Endothelial cell of umbilical vein (primary cell): ENCODE data around the gene USP8. TPM values are rescaled to one million over a fixed set of nuclear protein-coding genes. Genes with fewer than 3 reads are reported as not detected.
"Not testable (repeated sequence)": the region's sequence is repeated elsewhere in the genome, so short reads cannot be mapped to it uniquely, and the experiment has no call there.

Experiments used
- BruUV-seq: library from RNA; stranded (reverse); fragments of 400-500 nt; replicated peaks from 2 replicates; lab custom pipeline; 2021; lab: Mats Ljungman, UMichigan
- CTCF ChIA-PET: fragments of 300-600, 350-600 bp; sonication (Branson Sonifier 250); formaldehyde crosslinking; loops from one replicate; lab custom pipeline; 2021; ENCODE audit warnings: antibody characterized with exemption, inconsistent platforms; lab: Charles Lee
- POLR2A ChIA-PET: fragments of 300-600, 350-600 bp; sonication (Branson Sonifier 250); formaldehyde crosslinking; loops from one replicate; lab custom pipeline; 2021; ENCODE audit warnings: antibody characterized with exemption, inconsistent platforms; lab: Charles Lee
- DNase-seq: peaks from one replicate; pipeline ENCODE4 v3.0.0-alpha.2; 2011; ENCODE audit warnings: low read depth, low spot score
- FAIRE-seq: peaks from 2 replicates; lab custom pipeline; 2011; peaks lifted over from hg19 to GRCh38; lab: Jason Lieb, UNC
- H2AFZ ChIP-seq: 2 replicates; pipeline ENCODE4 v1.6.0; 2012; ENCODE audit warnings: low read depth, low read length, control low read depth, inconsistent platforms
- H3K27ac ChIP-seq: 2 replicates; pipeline ENCODE4 v1.5.1; 2011; ENCODE audit warnings: low read depth, mild to moderate bottlenecking, control low read depth, low read length, moderate library complexity; ENCODE audit not compliant: insufficient read depth
- H3K27me3 ChIP-seq, 2 experiments: 2 replicates each; pipeline versions ENCODE4 v1.6.0 to v1.6.1; 2011; ENCODE audit warnings: low read length in 2 of 2, mixed read lengths in 1 of 2; ENCODE audit not compliant: control insufficient read depth in 2 of 2, insufficient read depth in 2 of 2
- H3K36me3 ChIP-seq, 2 experiments: 2 replicates in 1 of 2; 3 replicates in 1 of 2; pipeline ENCODE4 v1.5.1; 2011; ENCODE audit warnings: low read length in 2 of 2, mild to moderate bottlenecking in 1 of 2, moderate library complexity in 1 of 2; ENCODE audit not compliant: control insufficient read depth in 2 of 2, insufficient read depth in 2 of 2; ENCODE audit errors: extremely low read depth in 1 of 2
- H3K4me1 ChIP-seq: 3 replicates; pipeline ENCODE4 v1.5.1; 2011; ENCODE audit warnings: mild to moderate bottlenecking, low read length; ENCODE audit not compliant: control insufficient read depth, insufficient read depth; ENCODE audit errors: extremely low read depth
- H3K4me2 ChIP-seq: 2 replicates; pipeline ENCODE4 v1.6.1; 2011; ENCODE audit warnings: low read length, control low read depth, mixed read lengths; ENCODE audit not compliant: insufficient read depth
- H3K4me3 ChIP-seq, 3 experiments: fragments of 200-600 bp in 1 of 3; sonication (generic), shearing (Covaris generic) in 1 of 3; replicated peaks in 1 of 3; 2 replicates each; pipeline ENCODE4 v1.5.1; 2011 to 2016; ENCODE audit warnings: control low read depth in 3 of 3, low read length in 3 of 3, mild to moderate bottlenecking in 2 of 3, inconsistent platforms in 1 of 3, low read depth in 1 of 3, moderate library complexity in 1 of 3; ENCODE audit not compliant: insufficient read depth in 1 of 3
- H3K79me2 ChIP-seq: 2 replicates; pipeline ENCODE4 v1.6.0; 2012; ENCODE audit warnings: low read length, inconsistent platforms; ENCODE audit not compliant: control insufficient read depth, insufficient read depth
- H3K9ac ChIP-seq: replicated peaks from 2 replicates; pipeline ENCODE3; 2011; ENCODE audit warnings: low read length, control low read depth; ENCODE audit not compliant: insufficient read depth; ENCODE audit errors: extremely low read depth
- H3K9me1 ChIP-seq: replicated peaks from 3 replicates; pipeline ENCODE4 v1.6.0; 2011; ENCODE audit warnings: mild to moderate bottlenecking, low read length; ENCODE audit not compliant: control insufficient read depth, insufficient read depth; ENCODE audit errors: extremely low read depth
- H3K9me3 ChIP-seq: replicated peaks from 2 replicates; pipeline ENCODE4 v1.5.1; 2012; ENCODE audit warnings: low read length, inconsistent platforms; ENCODE audit not compliant: control insufficient read depth, insufficient read depth
- H4K20me1 ChIP-seq: replicated peaks from 2 replicates; pipeline ENCODE3; 2011; ENCODE audit warnings: mild to moderate bottlenecking, low read length; ENCODE audit not compliant: control insufficient read depth, insufficient read depth; ENCODE audit errors: extremely low read depth
- GATA2 ChIP-seq: IDR thresholded peaks from 2 replicates; pipeline ENCODE4 v1.7.0; 2011; ENCODE audit warnings: low read depth, mild to moderate bottlenecking, moderate library complexity, mixed read lengths, low read length; ENCODE audit not compliant: insufficient read length, insufficient read depth
- dilution Hi-C: fragments of 300-500 bp; cut with MboI; formaldehyde crosslinking; loops from one replicate; pipeline ENCODE4 v1.15.0; 2019; ENCODE audit warnings: low sequenced_read_pairs; ENCODE audit not compliant: extremely low pct_ligation_motif_present
- intact Hi-C: fragments of 100-400 bp; cut with micrococcal nuclease; formaldehyde crosslinking; loops from one replicate; pipeline ENCODE4 v1.10.0; 2022
- polyA plus RNA-seq, 4 experiments: library from polyadenylated mRNA; depleted of rRNA in 3 of 4; stranded (reverse) in 3 of 4; unstranded in 1 of 4; fragments of >200 nt; gene quantifications; 2 replicates each; pipeline versions ENCODE4 v1.2.1 to v1.2.3, GENCODE V29; 2011 to 2012; ENCODE audit warnings: missing spikeins in 1 of 4
- total RNA-seq: library from RNA; stranded (reverse); gene quantifications from 2 replicates; pipeline ENCODE4 v1.2.3, GENCODE V29; 2021
- TF ChIP-seq, protein P1 (sequence below): IDR thresholded peaks from 2 replicates; pipeline ENCODE4 v1.6.1; 2011; ENCODE audit not compliant: insufficient read depth, insufficient read length
- TF ChIP-seq, protein P2 (sequence below), 2 donors: IDR thresholded peaks; 1 replicate in 1 of 2; 2 replicates in 1 of 2; pipeline ENCODE4 v1.5.1; 2011; ENCODE audit warnings: low read length in 2 of 2, mild to moderate bottlenecking in 2 of 2, moderate library complexity in 2 of 2, control low read depth in 1 of 2, inconsistent platforms in 1 of 2, low read depth in 1 of 2; ENCODE audit not compliant: insufficient read depth in 1 of 2; ENCODE audit errors: extremely low read depth in 1 of 2

The USP8 gene
- total and polyA plus RNA-seq, 2 donors (not counting 3 experiments of a cell fraction or from before 2014, with no cell fraction given), result 19.0 to 44.8 TPM

DNA sequence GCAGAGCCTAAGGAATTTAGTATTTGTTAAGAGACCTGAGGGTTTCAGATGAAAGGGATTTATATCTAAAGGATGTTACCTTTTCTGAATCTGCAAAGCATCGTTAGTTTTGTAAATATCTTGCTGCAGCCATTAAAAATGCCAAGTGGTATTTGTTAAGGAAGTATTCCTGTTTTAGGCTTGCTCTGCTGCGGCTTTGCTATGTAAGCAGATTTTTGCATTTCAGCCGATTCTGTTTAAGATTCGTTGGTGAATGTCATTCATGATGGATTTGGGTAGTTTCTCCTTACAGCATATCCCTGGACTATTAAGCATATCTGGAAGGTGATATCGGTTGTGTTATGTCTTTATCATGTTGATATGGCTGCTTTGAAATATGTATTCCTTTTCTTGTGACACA lies 1.0 kb downstream of the USP8 start:
- Histone ChIP-seq H3K79me2 (peaks cover 59% of the 10 kb centered on the region), H4K20me1 (no peaks in the 10 kb centered on the region), H3K4me3 (peak overlapping the region; percentile 41 to 96 (median 86)), H3K9ac (peak overlapping the region; percentile 83), H3K4me1 (peaks cover 8% of the 10 kb centered on the region), H3K36me3 (no peaks in the 10 kb centered on the region), H3K9me3 (no peaks in the 10 kb centered on the region), H3K9me1 (no peaks in the 10 kb centered on the region), H3K4me2 (peak overlapping the region; percentile 100), H3K27me3 (no peaks in the 10 kb centered on the region), H2AFZ (no peak overlapping the region), H3K27ac (no peak overlapping the region)
- TF ChIP-seq, protein P1, sequence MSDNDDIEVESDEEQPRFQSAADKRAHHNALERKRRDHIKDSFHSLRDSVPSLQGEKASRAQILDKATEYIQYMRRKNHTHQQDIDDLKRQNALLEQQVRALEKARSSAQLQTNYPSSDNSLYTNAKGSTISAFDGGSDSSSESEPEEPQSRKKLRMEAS, result no peak
- no peak for TF ChIP-seq GATA2
- TF ChIP-seq, protein P2, sequence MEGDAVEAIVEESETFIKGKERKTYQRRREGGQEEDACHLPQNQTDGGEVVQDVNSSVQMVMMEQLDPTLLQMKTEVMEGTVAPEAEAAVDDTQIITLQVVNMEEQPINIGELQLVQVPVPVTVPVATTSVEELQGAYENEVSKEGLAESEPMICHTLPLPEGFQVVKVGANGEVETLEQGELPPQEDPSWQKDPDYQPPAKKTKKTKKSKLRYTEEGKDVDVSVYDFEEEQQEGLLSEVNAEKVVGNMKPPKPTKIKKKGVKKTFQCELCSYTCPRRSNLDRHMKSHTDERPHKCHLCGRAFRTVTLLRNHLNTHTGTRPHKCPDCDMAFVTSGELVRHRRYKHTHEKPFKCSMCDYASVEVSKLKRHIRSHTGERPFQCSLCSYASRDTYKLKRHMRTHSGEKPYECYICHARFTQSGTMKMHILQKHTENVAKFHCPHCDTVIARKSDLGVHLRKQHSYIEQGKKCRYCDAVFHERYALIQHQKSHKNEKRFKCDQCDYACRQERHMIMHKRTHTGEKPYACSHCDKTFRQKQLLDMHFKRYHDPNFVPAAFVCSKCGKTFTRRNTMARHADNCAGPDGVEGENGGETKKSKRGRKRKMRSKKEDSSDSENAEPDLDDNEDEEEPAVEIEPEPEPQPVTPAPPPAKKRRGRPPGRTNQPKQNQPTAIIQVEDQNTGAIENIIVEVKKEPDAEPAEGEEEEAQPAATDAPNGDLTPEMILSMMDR (IDR thresholded peaks at IDR 0.05; ENCODE audit: extremely low read depth in 1 of 2, insufficient read depth in 1 of 2, low read depth in 1 of 2, low read length in 2 of 2), result no peak
- FAIRE-seq, result no peak
- DNase-seq, result no peak
- no TSS peak for BruUV-seq
- dilution Hi-C loops (no loop called here), intact Hi-C loops (loop anchor here (10.0 kb wide), 1 partner anchor 340 kb away; the partner anchor contains the start of gene SPPL2A)
- POLR2A ChIA-PET, result interaction anchor here (0.6 kb wide), 1 partner anchor 1342 kb away, joined by 3 read pairs; no protein-coding TSS in a partner anchor
- CTCF ChIA-PET, result no interaction called here

DNA sequence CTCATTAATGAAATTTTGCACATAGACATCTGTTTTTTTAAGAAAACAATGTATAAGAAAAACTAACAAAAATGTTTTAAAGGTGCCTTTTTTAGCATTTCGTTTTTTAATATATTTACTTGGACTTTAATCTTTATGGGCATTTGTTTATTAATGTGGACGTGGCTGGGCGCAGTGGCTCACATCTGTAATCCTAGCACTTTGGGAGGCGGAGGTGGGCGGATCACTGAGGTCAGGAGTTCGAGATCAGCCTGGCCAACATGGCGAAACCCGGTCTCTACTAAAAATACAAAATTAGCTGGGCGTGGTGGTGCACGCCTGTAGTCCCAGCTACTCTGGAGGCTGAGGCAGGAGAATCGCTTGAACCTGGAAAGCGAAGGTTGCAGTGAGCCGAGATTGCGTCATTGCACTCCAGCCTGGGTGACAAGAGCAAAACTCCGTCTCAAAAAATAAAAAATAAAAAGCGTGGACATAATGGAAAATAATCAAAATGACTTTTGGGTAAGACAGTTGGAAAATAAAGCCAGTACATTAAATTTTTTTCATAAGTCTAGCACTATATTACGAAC lies 1.6 kb downstream of the USP8 start:
- H3K36me3 ChIP-seq, H4K20me1 ChIP-seq, dilution Hi-C loops, FAIRE-seq, H3K27me3 ChIP-seq, H2AFZ ChIP-seq, H3K9me1 ChIP-seq, POLR2A ChIA-PET, H3K9me3 ChIP-seq, H3K9ac ChIP-seq, BruUV-seq, H3K4me1 ChIP-seq, DNase-seq, CTCF ChIA-PET, H3K27ac ChIP-seq: not testable (repeated sequence)
- Histone ChIP-seq H3K79me2 (peaks cover 63% of the 10 kb centered on the region), H3K4me2 (peak overlapping the region; percentile 100), H3K4me3 (peak overlapping the region in 1 of 3 experiments; percentile 86)
- intact Hi-C loops, result loop anchor here (10.0 kb wide), 1 partner anchor 339 kb away; the partner anchor contains the start of gene SPPL2A
